Caco-2 (cell line): ENCODE data around the gene SLC12A3. TPM values are rescaled to one million over a fixed set of nuclear protein-coding genes. Genes with fewer than 3 reads are reported as not detected.

Source experiments
- BruUV-seq: library from RNA; stranded (reverse); fragments of 400-500 nt; replicated peaks from 2 replicates; lab custom pipeline; 2021; lab: Mats Ljungman, UMichigan
- CTCF ChIA-PET: fragments of 300-600 bp; sonication (Branson Sonifier 250); formaldehyde crosslinking; loops from one replicate; lab custom pipeline; 2022; ENCODE audit warnings: antibody characterized with exemption; lab: Charles Lee
- POLR2A ChIA-PET: fragments of 300-600 bp; sonication (Branson Sonifier 250); formaldehyde crosslinking; loops from one replicate; lab custom pipeline; 2022; ENCODE audit warnings: antibody characterized with exemption; lab: Charles Lee
- DNase-seq, 2 experiments: peaks; one replicate each; pipeline versions ENCODE4 v3.0.0 to v3.0.0-alpha.2; 2020 to 2022
- H3K27me3 ChIP-seq: replicated peaks from 2 replicates; pipeline ENCODE4 v1.6.0; 2011; ENCODE audit warnings: low read length; ENCODE audit not compliant: control insufficient read depth, insufficient read depth
- H3K36me3 ChIP-seq: 2 replicates; pipeline ENCODE4 v1.5.1; 2011; ENCODE audit warnings: low read length; ENCODE audit not compliant: control insufficient read depth, insufficient read depth
- H3K4me1 ChIP-seq: fragments of 250-450 bp; sonication (Bioruptor Pico); 2 replicates; pipeline ENCODE4 v1.5.1; 2020; ENCODE audit warnings: mild to moderate bottlenecking
- H3K4me3 ChIP-seq: 2 replicates; pipeline ENCODE4 v1.5.1; 2011; ENCODE audit warnings: low read depth, mild to moderate bottlenecking, control low read depth, low read length
- H3K9me3 ChIP-seq: fragments of 250-450 bp; sonication (Bioruptor Pico); 2 replicates; pipeline ENCODE4 v1.5.1; 2020; ENCODE audit warnings: mild to moderate bottlenecking, moderate library complexity
- H3K27ac Mint-ChIP-seq: one replicate; pipeline ENCODE4 v1.8.0; 2022; ENCODE audit warnings: mixed read lengths; ENCODE audit not compliant: unreplicated experiment
- H3K27me3 Mint-ChIP-seq: one replicate; pipeline ENCODE4 v1.8.0; 2022; ENCODE audit warnings: mixed read lengths; ENCODE audit not compliant: insufficient read depth, unreplicated experiment
- H3K36me3 Mint-ChIP-seq: one replicate; pipeline ENCODE4 v1.8.0; 2022; ENCODE audit warnings: mild to moderate bottlenecking, mixed read lengths; ENCODE audit not compliant: insufficient read depth, unreplicated experiment
- H3K4me1 Mint-ChIP-seq: one replicate; pipeline ENCODE4 v1.8.0; 2022; ENCODE audit warnings: low read depth, mixed read lengths; ENCODE audit not compliant: unreplicated experiment
- H3K4me3 Mint-ChIP-seq: one replicate; pipeline ENCODE4 v1.8.0; 2022; ENCODE audit warnings: mild to moderate bottlenecking, moderate library complexity, mixed read lengths; ENCODE audit not compliant: unreplicated experiment
- H3K9me3 Mint-ChIP-seq: one replicate; pipeline ENCODE4 v1.8.0; 2022; ENCODE audit warnings: mixed read lengths; ENCODE audit not compliant: unreplicated experiment
- CTCF ChIP-seq, 2 experiments: fragments of 200-600 bp in 1 of 2; IDR thresholded peaks; 1 replicate in 1 of 2; 2 replicates in 1 of 2; pipeline versions ENCODE4 v1.5.1 to v1.8.0; 2011 to 2022; ENCODE audit warnings: antibody characterized with exemption in 1 of 2, control low read depth in 1 of 2, inconsistent platforms in 1 of 2, low read depth in 1 of 2, low read length in 1 of 2, mild to moderate bottlenecking in 1 of 2, moderate library complexity in 1 of 2; ENCODE audit not compliant: insufficient read depth in 1 of 2, severe bottlenecking in 1 of 2, unreplicated experiment in 1 of 2
- intact Hi-C: fragments of 100-400 bp; cut with micrococcal nuclease; formaldehyde crosslinking; loops from one replicate; pipeline ENCODE4 v1.10.0; 2022; ENCODE audit not compliant: unreplicated experiment
- total RNA-seq: library from RNA; stranded (reverse); gene quantifications from 2 replicates; pipeline ENCODE4 v1.2.3, GENCODE V29; 2022

SLC12A3 gene
- total RNA-seq, 1 experiment from 2014 or later, result 0.73 TPM

DNA sequence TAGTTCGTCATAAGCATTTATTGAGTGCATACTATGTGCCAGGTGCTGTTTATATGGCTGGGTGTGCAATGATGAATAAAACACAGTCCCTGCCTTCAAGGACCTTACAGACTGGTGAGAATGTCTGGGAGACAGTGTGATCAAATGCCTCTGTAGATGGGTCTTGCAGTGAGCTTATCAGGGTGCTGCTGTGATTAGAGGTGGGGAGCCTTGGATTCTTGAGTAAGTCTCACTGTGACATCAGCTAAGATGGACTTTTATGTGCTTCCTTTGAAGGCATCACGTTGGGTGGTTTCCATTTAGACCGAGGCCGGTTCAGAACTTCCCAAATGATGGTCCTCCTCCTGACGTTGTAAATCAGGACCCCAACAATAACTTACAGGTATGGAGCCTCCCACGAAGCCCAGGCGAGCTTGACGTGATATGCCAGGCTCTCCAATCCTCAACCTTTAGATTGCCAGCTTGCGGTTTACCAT, 76.9 kb downstream of the SLC12A3 start:
- ChIA-PET CTCF (no interaction called here), POLR2A (no interaction called here)
- no peaks in the 10 kb centered on the region for H3K27me3 Mint-ChIP-seq
- Histone ChIP-seq H3K4me3 (no peak overlapping the region), H3K9me3 (no peaks in the 10 kb centered on the region), H3K36me3 (peaks cover 12% of the 10 kb centered on the region), H3K27me3 (no peaks in the 10 kb centered on the region), H3K4me1 (peaks cover 4% of the 10 kb centered on the region; the same call in 1 of the 2 replicates)
- H3K27ac Mint-ChIP-seq, result no peak overlapping the region
- H3K4me3 Mint-ChIP-seq, result no peak overlapping the region
- no peak for TF ChIP-seq CTCF (IDR thresholded peaks at IDR 0.05; ENCODE audit: insufficient read depth in 1 of 2, low read depth in 1 of 2, low read length in 1 of 2, severe bottlenecking in 1 of 2, unreplicated experiment in 1 of 2)
- H3K36me3 Mint-ChIP-seq, result peaks cover 100% of the 10 kb centered on the region
- peaks cover 15% of the 10 kb centered on the region for H3K4me1 Mint-ChIP-seq
- DNase-seq, result no peak
- intact Hi-C loops, result no loop called here
- H3K9me3 Mint-ChIP-seq, result no peaks in the 10 kb centered on the region
- no TSS peak for BruUV-seq

DNA sequence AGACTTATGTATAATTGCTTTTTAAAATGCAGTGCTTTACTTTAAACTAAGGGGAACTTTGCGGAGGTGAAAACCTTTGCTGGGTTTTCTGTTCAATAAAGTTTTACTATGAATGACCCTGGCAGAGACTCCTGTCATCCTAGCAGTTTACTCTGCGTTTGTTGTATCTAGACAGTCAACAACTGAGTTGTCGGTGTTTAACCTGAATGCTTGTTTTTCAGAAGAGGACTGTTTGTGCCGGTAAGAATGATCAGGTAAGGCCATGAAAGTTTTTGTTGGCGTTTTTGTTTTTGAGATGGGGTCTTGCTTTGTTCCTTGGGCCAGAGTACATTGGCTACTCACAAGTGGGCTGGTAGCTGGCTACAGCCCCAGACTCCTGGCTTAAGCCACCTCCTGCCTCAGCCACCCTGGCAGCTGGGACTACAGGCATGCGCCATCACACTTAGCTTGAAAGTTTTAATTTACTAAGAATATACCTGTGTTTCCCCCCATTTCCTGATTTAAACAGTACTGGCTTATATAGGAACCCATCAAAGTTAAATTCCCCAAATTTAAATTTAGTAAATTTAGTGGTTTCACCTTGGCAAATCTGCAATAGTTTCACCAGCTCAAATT, 78.9 kb downstream of the SLC12A3 start:
- intact Hi-C loops, result no loop called here
- no peaks in the 10 kb centered on the region for H3K9me3 ChIP-seq
- no peak for DNase-seq
- H3K27me3 Mint-ChIP-seq, result no peaks in the 10 kb centered on the region
- H3K27me3 ChIP-seq, result no peaks in the 10 kb centered on the region
- H3K36me3 ChIP-seq, result peaks cover 10% of the 10 kb centered on the region
- no peak overlapping the region for H3K4me3 Mint-ChIP-seq
- H3K4me3 ChIP-seq, result no peak overlapping the region
- ChIA-PET CTCF (no interaction called here), POLR2A (interaction anchor here (0.7 kb wide), 1 partner anchor 54 kb away, joined by 3 read pairs; no protein-coding TSS in a partner anchor)
- H3K4me1 Mint-ChIP-seq, result peaks cover 16% of the 10 kb centered on the region
- H3K9me3 Mint-ChIP-seq, result no peaks in the 10 kb centered on the region
- no peak overlapping the region for H3K27ac Mint-ChIP-seq
- H3K4me1 ChIP-seq, result peaks cover 4% of the 10 kb centered on the region; the same call in 1 of the 2 replicates
- H3K36me3 Mint-ChIP-seq, result peaks cover 97% of the 10 kb centered on the region
- TF ChIP-seq CTCF (IDR thresholded peaks at IDR 0.05; ENCODE audit: insufficient read depth in 1 of 2, low read depth in 1 of 2, low read length in 1 of 2, severe bottlenecking in 1 of 2, unreplicated experiment in 1 of 2), result no peak
- BruUV-seq, result no TSS peak

- peaks cover 94% of the 10 kb centered on the region for H3K36me3 Mint-ChIP-seq
- H3K27ac Mint-ChIP-seq, result no peak overlapping the region
- H3K4me1 Mint-ChIP-seq, result peaks cover 16% of the 10 kb centered on the region
- no peaks in the 10 kb centered on the region for H3K27me3 Mint-ChIP-seq
- Histone ChIP-seq H3K27me3 (no peaks in the 10 kb centered on the region), H3K4me1 (peaks cover 4% of the 10 kb centered on the region; the same call in 1 of the 2 replicates), H3K36me3 (peaks cover 8% of the 10 kb centered on the region), H3K4me3 (no peak overlapping the region), H3K9me3 (no peaks in the 10 kb centered on the region)
- no peak for DNase-seq
- CTCF ChIA-PET, result interaction anchor here (0.7 kb wide), 1 partner anchor 719 kb away, joined by 4 read pairs; no protein-coding TSS in a partner anchor
- POLR2A ChIA-PET, result interaction anchor here (1.0 kb wide), 1 partner anchor 14 kb away, joined by 3 read pairs; the partner anchor contains the start of gene HERPUD1
- no peaks in the 10 kb centered on the region for H3K9me3 Mint-ChIP-seq
- H3K4me3 Mint-ChIP-seq, result no peak overlapping the region
- no peak for TF ChIP-seq CTCF (IDR thresholded peaks at IDR 0.05; ENCODE audit: insufficient read depth in 1 of 2, low read depth in 1 of 2, low read length in 1 of 2, severe bottlenecking in 1 of 2, unreplicated experiment in 1 of 2)
- intact Hi-C loops, result no loop called here
- BruUV-seq, result no TSS peak
Observed at GRCh38 chr16:56944954-56945839, 80.2 kb downstream of the SLC12A3 start.
